Measurements from ENCODE around the gene RNASET2.

Gene RNASET2, protein sequence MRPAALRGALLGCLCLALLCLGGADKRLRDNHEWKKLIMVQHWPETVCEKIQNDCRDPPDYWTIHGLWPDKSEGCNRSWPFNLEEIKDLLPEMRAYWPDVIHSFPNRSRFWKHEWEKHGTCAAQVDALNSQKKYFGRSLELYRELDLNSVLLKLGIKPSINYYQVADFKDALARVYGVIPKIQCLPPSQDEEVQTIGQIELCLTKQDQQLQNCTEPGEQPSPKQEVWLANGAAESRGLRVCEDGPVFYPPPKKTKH

DNA sequence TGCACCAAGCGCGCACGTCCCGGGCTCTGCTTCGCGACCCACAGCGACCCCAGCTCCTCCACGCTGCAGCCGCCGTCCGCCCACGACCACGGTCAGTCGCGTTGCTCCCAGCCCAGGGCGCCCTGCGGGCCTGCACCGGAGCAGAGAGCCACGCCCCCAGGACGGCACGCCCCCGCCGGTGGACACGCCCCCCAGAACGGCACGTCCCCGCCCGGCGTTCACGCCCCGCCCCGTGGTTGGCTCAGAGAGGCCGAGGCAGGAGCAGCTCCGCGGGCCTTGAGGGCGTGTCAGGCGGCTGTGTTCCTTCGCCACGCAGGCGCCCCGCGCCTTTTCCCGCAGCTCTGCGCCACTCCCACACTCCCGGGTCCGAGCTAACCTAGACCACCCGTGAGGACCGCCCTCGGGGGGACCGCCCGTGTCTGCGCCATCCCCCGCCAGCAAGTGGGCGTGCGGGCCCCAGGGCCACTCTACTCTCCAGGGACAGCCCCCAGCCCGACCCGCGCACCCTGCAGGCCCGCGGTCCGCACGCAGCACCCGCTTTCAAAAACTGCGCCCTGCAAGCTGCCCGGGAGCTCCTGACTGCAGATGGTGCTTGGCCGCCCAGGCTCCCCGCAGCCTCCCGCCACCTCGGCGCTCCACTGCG, at the start of gene RNASET2:
Gene RNASET2 (minus strand): TSS at position 107 of the 643 bp plus-strand sequence. CDS start 368 bp downstream, outside the sequence.
- peak; percentile 98 to 99 (median 99) for DNase-seq (ENCODE audit: low read depth in 3 of 3)

DNA sequence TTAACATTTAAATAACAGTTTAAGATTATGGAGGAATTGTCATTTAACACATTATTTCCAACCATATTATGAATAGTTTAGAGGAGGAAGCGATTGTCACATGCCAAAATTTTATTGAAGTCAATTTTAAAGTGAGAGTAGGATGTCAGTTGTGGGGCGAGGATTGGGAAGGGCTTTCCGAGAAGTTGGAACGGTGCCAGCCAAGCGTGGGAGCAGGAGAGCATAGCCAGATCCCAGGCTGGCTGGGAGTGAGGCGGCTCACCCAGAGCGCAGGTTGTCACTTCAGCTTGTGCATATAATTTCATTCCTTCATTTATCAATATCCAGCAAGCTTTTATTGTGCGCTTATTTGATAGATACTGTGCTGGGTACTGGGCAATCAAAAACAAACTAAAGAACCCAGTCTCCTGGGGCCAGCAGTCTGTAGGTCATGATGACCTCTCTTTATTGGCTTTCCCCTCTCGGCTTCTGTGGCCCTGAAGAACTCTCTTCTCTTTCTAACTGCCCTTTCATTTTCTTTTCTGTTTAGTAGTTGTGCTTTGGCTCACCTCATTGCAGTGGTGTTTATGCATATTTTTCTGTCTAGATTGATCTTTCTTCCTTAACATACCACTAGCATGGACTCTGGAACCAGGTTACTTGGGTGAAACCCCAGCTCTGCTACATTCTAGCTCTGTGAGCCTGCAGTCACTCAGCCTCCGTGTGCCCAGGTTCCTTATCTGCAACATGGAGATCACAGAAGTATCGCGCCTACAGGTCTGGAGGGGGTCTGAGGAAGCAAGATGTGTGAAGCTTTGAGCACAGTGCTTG, 49.2 kb upstream of the RNASET2 start:
- DNase-seq (ENCODE audit: low read depth in 3 of 3), result no peak

DNA sequence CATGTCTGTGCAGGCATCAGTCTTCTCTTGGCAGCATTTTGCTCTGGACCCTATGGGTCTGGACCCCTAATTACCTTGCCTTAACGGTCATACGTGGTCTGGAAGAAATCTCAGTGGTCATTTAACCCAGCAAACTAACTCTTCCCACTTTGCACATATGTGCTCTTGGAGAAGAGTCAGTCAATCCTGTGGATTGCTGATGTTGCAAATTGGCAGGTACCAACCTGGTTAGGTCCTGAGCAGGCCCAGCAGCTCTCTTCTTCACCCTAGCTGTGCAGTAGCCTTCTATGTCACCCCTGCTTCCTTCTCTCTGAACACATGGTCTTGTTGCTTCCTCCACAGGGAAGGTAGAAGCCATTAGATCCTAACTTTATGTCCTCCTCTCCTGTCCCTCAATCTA, 44.4 kb upstream of the RNASET2 start:
- no peak for DNase-seq (ENCODE audit: low read depth in 3 of 3)

DNA sequence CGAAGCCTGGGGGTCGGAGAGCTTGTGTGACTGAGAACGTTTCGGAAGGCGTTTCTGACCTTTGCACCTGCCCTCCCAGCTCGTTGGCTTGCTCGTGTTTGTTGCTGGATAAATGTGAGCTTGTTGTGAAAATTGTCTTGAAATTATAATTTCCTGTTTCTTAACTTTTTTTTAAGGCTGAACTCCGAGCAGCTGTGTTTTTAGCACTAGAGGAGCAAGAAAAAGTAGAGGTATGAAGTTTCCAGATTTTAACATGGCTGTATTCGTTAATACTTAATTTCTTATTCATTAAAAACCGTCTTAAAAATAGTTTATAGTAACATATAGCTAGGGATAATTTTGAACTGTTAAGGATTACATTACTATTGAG, 43.5 kb upstream of the RNASET2 start:
- DNase-seq (ENCODE audit: low read depth in 3 of 3), result no peak

DNA sequence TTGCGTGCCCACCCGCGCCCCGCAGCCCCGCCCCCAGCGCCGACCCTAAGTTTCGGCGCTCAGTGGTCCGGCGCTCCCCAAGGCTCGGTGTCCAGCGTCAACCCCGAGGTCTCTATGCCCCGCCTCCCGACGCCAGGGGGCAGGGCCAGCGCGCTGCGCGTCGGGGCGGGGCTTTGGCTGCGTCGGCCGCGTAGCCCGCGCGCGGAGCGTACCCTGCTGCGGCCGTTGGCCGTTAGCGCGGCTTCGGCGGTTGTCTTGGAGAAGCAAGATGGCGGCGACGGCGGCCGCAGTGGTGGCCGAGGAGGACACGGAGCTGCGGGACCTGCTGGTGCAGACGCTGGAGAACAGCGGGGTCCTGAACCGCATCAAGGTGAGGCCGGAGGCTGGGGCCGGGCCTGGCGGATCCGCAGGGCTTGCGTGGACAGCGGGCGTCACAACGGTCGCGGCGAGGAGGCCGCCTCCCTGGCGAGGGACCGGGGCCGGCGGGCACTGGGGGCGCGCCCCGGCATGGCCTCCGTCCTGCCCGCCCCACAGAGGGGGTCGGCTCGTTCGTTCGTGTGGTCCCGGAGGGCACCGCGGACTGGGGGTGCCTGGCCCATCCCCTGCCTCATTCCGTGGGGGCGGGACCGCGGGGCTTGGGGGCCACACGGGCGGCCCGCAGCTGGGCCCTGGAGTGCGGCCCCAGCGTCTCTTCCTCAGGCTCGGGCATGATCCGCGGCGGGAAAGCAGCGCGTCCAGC, 43.0 kb upstream of the RNASET2 start, which contains the start of gene CEP43:
Gene CEP43 (plus strand): TSS at position 253 of the 739 bp plus-strand sequence. CDS start 16 bp downstream, at position 269.
- peak; percentile 72 to 84 (median 74) for DNase-seq (ENCODE audit: low read depth in 3 of 3)

DNA sequence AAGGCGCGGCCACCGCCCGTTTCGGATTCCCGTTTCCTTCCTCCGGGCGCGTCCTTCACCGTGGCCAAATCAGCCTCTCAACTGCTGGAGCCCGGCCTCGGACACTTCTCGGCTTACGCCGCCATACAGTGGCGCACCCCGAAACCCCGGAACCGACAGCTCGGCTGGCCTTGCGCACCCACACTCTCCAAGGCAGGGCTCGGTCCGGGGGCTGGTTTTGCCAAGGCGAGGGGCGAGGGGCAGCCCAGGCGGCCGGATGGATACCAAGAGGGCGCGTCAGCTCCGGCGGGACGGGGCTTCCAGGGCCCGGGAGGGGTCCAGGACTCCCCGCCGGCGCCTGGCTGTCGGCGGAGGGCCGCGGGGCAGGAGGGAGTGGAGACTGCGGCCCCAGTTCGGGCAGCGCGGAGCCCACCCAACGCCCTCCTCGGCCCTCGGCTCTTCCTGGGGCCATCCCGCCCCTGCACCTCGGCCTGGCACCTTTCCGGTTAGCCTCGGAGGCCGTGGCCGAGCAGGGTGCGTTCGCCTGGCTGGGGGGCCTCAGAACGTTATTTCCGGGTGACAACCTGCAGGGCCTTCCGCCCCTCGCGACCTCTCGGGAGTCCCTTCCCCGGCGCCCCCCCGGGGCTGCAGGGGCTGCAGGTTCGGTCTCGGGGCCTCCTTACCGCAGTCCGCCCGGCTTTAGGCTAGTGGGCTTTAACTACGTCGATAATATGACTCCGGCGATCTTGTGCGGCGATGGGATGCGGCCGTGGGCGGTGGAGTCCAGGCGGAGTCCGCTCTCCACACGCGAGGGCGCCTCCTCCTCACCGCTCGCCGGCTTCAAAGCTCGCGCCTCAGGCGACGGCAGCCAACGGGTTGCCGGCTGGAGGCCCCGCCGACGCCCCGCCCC, 42.1 kb upstream of the RNASET2 start:
- DNase-seq (ENCODE audit: low read depth in 3 of 3), result peak in 2 of 3 experiments; percentile 4 to 12

DNA sequence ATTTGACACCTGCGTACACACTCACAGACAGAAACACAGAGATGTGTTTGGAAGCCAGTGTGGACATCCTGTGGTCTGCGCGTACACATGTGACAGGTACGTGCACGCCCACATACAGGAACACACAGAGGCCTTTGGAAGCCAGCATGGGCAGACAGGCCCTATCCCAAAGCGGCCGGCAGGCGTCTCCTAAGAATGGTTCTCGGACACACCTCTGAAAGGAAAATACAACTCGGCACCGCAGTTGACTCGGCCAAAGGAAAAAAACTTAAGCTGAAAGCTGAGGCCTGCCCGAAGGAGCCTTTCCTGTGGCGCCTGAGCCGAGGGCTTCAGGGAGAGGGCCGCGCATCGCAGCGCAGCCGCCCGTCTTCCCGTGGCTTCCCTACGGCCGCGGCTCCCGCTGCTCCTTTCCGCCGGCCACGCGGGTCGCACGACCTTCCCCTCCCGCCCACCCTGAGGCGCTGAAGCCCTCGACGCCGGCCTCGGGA, 41.5 kb upstream of the RNASET2 start:
- peak in 1 of 3 experiments; percentile 15 for DNase-seq (ENCODE audit: low read depth in 3 of 3)

DNA sequence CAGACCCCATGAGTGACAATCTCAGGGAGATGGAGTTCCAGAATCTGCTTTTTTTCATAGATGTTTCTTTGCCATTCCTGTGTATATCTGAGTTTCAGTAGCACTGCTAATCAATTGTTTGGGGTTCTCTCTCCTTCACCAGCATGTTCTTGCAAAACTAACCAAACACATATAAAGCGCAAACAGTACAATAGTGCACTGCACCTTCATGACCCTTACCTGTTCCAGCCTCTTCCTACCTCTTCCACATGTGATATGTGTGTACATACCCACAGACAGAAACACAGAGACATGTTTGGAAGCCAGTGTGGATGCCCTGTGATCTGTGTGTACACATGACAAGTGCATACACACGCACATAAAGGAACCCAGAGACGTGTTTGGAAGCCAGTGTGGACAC, 41.0 kb upstream of the RNASET2 start:
- DNase-seq (ENCODE audit: low read depth in 3 of 3), result no peak

DNA sequence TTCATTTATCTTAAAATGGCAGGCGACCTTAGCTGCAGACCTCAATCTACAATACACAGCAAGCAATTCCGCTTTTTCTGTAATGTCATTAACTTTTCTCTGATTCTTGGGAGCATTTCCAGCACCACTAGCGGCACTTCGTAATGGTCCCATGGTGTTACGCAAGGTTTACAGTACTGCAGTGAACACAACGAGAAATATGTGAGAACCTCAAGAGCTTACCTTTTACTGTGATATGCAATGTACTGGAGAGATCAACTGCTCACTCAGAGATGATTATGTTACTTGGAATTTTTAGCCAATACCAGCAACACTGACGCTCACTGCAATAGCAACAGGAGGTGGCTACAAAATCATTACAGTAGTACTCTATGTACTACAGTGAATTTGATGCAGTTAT, 40.1 kb upstream of the RNASET2 start:
- DNase-seq (ENCODE audit: low read depth in 3 of 3), result no peak

DNA sequence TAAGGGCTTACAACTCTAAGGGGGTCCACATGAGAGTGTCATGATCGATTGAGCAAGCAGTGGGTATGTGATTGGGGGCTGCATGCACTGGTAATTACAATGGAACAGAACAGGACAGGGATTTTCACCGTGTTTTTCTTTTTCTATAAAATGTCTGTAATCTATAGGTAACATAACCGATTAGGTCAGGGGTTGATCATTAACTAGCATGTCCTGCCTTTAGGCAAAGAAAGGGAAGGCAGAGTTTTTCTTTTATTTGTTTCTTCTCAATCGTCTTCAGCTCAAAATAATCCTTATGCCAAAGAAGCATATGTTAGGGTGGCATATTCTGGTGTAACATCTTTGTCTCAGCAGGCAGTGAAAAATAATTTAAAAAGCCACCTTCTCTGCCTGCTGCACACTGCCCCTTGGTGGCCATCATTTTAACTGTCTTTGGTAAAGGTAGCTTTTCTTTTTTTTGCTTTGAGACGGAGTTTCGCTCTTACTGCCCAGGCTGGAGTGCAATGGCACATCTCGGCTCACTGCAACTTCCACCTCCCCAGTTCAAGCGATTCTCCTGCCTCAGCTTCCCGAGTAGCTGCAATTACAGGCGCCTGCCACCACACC, 33.2 kb upstream of the RNASET2 start:
- peak in 2 of 3 experiments; percentile 13 to 15 for DNase-seq (ENCODE audit: low read depth in 3 of 3)

DNA sequence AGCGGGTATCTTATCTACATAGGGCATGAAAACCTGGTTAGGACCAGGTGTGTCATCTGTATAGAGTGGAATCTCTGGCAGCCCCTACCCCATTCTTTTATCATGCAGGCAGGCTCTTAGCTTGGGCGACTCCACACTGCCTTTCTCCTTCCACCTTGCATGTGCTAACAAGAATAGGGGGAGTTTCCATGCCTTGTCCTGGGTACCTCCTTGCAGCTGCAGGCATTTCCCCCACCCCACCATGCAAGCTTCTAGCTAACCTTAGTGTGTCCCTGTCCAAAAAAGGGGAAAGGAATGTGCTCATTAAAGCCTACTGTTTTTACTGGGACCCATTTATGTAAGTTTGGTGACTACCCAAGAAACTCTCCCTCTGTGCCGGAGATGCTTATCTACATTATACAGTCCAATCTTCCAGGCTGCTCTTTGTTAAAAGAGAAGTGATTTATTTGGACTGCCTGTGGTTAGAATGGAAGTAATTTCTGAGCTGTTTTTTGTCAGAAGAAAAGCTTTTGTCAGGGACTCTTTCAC, 32.4 kb upstream of the RNASET2 start:
- DNase-seq (ENCODE audit: low read depth in 3 of 3), result no peak

DNA sequence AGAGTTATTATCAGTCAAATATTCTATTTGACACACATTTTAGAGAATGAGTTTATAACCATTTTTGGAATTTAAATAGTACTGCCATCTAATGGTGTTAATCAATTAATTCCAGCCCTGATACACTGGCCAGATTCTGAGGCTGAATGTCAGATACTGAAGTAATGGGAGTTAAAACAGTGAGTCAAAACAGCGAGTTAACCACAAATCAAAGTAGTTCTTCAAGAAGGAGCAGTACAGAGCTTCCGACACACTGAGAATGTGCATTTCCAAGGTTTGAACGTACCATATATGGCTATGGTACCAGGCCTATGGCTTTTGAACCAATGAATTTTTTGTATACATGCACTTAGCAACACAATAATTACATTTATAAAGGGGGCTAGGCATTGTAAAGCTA, 31.6 kb upstream of the RNASET2 start:
- DNase-seq (ENCODE audit: low read depth in 3 of 3), result no peak

DNA sequence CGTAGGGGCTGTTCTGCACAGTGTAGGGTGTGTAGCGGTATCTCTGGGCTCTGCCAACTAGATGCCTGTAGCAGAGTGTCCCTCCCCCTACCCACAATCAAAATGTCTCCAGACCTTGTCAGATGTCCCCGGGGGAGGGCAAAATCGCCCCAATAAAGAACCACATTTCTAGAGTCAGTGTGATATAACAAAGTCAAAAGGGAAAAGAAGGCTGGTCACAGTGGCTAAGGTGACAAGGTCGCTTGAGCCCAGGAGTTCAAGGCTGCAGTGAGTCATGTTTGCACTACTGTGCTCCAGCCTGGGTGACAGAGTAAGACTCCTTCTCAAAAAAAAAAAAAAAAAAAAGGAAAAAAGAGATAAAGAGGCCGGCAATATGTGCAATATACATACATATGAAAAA, 31.1 kb upstream of the RNASET2 start:
- no peak for DNase-seq (ENCODE audit: low read depth in 3 of 3)

DNA sequence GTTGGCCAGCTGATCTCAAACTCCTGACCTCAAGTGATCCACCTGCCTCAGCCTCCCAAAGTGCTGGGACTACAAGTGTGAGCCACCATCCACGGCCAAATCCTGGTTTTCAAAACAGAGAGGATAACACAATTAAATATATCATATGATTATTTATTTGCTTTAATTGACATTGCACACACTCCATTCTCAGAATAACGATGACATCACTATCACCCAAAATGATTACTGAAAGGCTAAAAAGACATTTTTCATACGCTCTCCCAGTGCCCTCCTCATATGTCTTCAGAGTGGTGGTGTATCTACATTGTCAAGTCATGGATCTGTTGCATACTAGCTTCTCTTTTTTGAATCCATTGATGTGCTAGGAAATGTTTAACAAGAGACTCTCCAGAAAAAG, 24.4 kb upstream of the RNASET2 start:
- no peak for DNase-seq (ENCODE audit: low read depth in 3 of 3)

DNA sequence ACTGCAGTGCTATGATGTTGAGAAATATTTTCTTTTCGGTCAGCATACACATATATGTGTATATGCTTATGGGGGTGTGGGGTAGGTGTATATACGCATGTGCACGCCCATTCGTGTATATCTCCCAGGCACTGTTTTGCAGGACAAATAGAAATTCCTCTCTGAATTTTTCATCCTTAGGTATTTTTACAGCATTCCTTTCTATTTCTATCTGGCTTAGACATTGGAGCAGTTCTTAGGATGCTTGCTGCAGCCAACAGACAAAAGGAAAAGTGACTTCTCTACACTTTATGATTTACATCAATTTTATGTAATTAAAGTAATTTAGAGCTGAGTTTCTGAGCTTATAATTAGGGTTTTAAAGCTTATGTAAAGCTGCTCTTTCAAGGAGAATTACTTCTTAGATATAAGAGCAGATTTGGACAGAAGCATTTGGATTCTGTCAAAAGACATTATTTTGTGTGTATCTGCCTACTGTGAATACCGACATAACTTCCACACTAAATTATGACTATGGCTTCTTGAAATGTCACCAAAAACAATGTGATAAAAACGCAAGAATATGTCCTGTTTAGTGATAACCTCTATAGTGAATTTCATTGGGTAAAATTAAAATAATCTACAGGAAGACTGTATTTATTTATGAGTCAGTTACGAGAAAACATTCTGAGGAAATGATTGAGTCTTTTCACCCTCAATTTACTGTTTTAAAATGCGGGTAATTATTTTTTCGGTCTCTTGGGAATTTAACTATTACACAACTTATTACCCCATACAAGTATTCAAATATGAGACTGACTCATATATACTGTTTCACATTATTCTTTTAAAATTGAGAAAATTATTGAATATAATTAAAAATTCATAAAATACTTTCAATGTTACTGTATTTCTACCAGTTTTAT, 21.5 kb upstream of the RNASET2 start:
- no peak for DNase-seq (ENCODE audit: low read depth in 3 of 3)

DNA sequence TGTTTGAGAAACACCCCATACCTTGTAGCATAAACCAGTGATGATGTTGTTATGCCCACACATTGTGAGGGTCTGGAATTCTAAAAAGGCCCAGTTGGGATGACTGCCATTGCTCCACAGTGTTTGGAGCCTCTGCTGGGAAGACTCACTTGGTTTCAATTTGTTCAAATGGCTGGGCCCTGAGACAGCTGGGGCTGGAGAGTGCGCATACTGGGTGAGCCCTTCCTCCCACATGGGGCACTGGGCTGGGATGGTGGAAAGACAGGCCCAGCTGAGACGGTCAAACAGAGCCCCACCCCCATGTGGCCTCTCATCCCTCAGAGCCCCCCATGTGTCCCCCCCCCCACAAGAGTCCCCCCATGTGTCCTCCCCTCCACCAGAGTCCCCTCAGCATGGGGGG, 20.3 kb upstream of the RNASET2 start:
- no peak for DNase-seq (ENCODE audit: low read depth in 3 of 3)

DNA sequence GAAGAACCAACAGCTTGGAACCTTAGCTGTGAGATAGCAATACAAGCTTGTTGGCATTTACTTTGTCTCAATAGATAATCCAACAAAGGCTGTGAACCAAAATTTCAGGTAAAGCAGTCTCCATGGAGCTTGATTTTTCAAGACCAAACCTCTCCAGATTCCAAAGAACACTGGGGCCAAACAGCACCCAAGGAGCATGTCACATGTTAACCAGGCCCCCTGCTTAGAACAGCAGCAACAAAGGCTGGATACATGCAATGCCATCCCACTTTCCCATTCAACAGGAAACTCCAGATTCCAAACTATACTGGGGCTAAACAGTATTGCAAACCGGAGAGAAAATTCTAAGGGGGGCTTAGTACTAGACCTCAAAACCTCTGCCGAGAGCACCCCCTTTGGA, 15.8 kb upstream of the RNASET2 start:
- no peak for DNase-seq (ENCODE audit: low read depth in 3 of 3)

DNA sequence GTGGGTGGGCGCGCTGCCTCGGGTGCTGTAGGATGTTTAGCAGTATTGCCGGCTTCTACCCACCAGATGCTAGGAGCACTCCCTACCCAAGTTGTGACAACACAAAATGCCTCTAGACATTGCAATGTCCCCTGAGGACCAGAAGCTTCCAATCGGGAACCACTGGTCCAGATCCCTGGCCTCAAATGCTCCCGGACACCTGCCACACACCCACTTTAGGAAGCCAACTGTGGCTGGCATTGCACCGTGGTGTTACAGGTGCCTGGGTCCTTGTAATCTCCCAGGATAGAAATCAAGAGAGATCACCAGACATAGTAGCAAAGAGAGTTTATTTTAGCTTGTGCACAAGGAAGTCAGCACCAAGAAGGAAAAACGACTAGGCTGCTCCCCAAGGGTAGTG, 14.9 kb upstream of the RNASET2 start:
- no peak for DNase-seq (ENCODE audit: low read depth in 3 of 3)

DNA sequence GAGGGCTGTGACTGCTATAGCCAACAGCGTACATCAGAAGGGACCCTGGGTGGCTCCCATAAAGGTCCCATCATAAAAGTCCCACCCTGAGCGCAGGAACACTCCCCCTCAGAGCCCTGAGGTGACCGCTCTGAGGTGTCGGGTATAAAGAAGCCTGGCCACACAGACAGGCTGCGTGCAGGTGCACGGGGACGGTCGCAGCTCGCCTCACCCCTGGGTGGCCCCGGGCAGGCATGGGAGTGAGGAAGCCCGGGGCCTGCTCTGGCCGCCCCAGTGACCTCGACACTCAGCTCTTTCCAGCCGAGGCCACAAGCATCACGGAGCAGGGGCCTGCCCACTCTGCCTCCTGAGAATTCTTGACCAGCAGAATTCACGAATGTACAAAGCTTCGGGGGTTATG, 14.4 kb upstream of the RNASET2 start:
- no peak for DNase-seq (ENCODE audit: low read depth in 3 of 3)
